GM18508 (cell line): Measurements from ENCODE around the gene PDZD4.

Experiments
- ATAC-seq: cut with Tn5 transposase; IDR thresholded peaks from one replicate; pipeline ENCODE4 v1.9.1; 2021; ENCODE audit warnings: moderate number of reproducible peaks; ENCODE audit not compliant: insufficient read depth, unreplicated experiment

Gene PDZD4

GRCh38 chrX:153792368-153792767, 38.0 kb downstream of the PDZD4 start:
- no peak for ATAC-seq

GRCh38 chrX:153791104-153791852, 39.1 kb downstream of the PDZD4 start:
- no peak for ATAC-seq

- no peak for ATAC-seq
Measured at GRCh38 chrX:153789654-153790053, 40.7 kb downstream of the PDZD4 start.

- no peak for ATAC-seq
Measured at GRCh38 chrX:153786669-153787068, 43.7 kb downstream of the PDZD4 start.

GRCh38 chrX:153784325-153784967, 45.9 kb downstream of the PDZD4 start:
- no peak for ATAC-seq

GRCh38 chrX:153783378-153784013, 46.8 kb downstream of the PDZD4 start:
- ATAC-seq, result no peak

- no peak for ATAC-seq
Measured at GRCh38 chrX:153782871-153783270, 47.5 kb downstream of the PDZD4 start.

- ATAC-seq, result no peak
Measured at GRCh38 chrX:153782313-153782712, 48.0 kb downstream of the PDZD4 start.

GRCh38 chrX:153781428-153782047, 48.8 kb downstream of the PDZD4 start:
- no peak for ATAC-seq

- ATAC-seq, result no peak
Measured at GRCh38 chrX:153780678-153781427, 49.5 kb downstream of the PDZD4 start, which contains the start of gene SRPK3. TSS of gene SRPK3 (plus strand) at chrX:153781041. CDS start at chrX:153781087, 46 bp downstream.

- no peak for ATAC-seq
Measured at GRCh38 chrX:153779891-153780677, 50.3 kb downstream of the PDZD4 start.

- ATAC-seq, result no peak
Measured at GRCh38 chrX:153778684-153779101, 51.7 kb downstream of the PDZD4 start.

GRCh38 chrX:153778181-153778580, 52.2 kb downstream of the PDZD4 start:
- ATAC-seq, result no peak

GRCh38 chrX:153777261-153778090, 52.9 kb downstream of the PDZD4 start:
- ATAC-seq, result no peak

- ATAC-seq, result no peak
Measured at GRCh38 chrX:153776611-153777045, 53.7 kb downstream of the PDZD4 start.

- no peak for ATAC-seq
Measured at GRCh38 chrX:153776120-153776599, 54.2 kb downstream of the PDZD4 start.

GRCh38 chrX:153775293-153776119, 54.8 kb downstream of the PDZD4 start:
- no peak for ATAC-seq
